Activated CD8-positive, alpha-beta T cell treated with anti-CD3 and anti-CD28 coated beads, Interleukin-2, amount 10 ng/mL, durations not matched to agents 7 days and 5 days (primary cell): ENCODE data around the gene TARBP1. TPM values are rescaled to one million over a fixed set of nuclear protein-coding genes. Genes with fewer than 3 reads are reported as not detected.
A peak's percentile ranks its signal among the peaks of the same experiment; 100 is the strongest.

Source experiments
- ATAC-seq: fragments of 150-1000 bp; cut with Tn5 transposase; one replicate; pipeline ENCODE4 v1.10.0; 2021; ENCODE audit warnings: moderate library complexity
- CTCF ChIA-PET: fragments of 350-600 bp; sonication (Branson Sonifier 250); formaldehyde crosslinking; loops from one replicate; lab custom pipeline; 2021; ENCODE audit warnings: antibody characterized with exemption; lab: Charles Lee
- POLR2A ChIA-PET: fragments of 350-600 bp; sonication (Branson Sonifier 250); formaldehyde crosslinking; loops from one replicate; lab custom pipeline; 2021; ENCODE audit warnings: antibody characterized with exemption; lab: Charles Lee
- DNase-seq: peaks from one replicate; pipeline ENCODE4 v3.0.0-alpha.2; 2020
- H3K27ac Mint-ChIP-seq: one replicate; pipeline ENCODE4 v1.8.0; 2021; ENCODE audit warnings: mild to moderate bottlenecking, mixed read lengths
- H3K27me3 Mint-ChIP-seq: one replicate; pipeline ENCODE4 v1.8.0; 2021; ENCODE audit warnings: low read depth, mixed read lengths
- H3K36me3 Mint-ChIP-seq: one replicate; pipeline ENCODE4 v1.8.0; 2021; ENCODE audit warnings: low read depth, mixed read lengths
- H3K4me1 Mint-ChIP-seq: one replicate; pipeline ENCODE4 v1.8.0; 2021; ENCODE audit warnings: low read depth, mixed read lengths
- H3K4me3 Mint-ChIP-seq: one replicate; pipeline ENCODE4 v1.8.0; 2021; ENCODE audit warnings: mild to moderate bottlenecking, mixed read lengths
- H3K9me3 Mint-ChIP-seq: one replicate; pipeline ENCODE4 v1.8.0; 2022; ENCODE audit warnings: mixed read lengths; ENCODE audit not compliant: insufficient read depth
- total RNA-seq, 2 experiments: library from RNA; stranded (reverse); gene quantifications; one replicate each; pipeline ENCODE4 v1.2.3, GENCODE V29; 2021

Gene TARBP1
- total RNA-seq, 2 experiments from 2014 or later, result 35.7 TPM

DNA sequence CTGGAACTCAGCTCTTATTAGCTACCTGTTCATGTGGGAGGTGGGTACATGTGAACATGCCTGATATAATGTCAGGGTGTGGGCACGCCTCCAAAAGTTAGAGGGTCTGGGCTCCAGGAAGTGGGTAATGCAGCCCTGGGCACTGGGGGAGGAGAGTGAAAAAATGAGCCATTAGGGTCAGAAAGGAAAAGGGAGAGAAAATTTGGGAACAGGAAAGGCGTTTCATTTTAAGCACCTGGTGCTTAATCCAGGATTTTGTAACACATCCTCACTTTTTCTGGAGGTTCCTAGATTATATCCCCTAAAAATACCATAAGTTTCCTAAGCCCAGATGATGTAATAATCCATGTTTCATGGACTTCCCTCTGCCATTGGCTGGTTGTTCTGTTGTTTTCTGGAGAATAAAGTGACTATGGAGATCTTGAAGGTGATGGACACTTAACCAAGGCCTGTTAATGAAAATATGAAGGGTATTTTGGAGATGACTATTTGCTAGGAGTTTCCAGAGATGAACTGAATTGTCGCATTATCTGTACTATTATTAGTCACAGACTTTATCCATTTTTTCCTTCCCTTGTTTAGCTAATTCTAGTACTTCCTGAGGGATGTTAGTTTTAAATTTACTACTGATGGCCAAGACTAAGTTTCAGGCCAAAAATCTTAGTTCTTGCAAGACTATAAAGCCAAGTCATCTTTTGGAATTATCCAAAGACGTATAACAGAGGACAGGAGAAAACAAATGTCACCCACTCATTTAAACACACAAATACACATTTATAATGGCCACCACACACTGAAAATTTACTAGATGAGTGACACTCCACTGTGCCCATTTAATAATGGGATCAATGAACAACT lies 24.4 kb upstream of the TARBP1 start:
- DNase-seq (no peak), ATAC-seq (no peak)
- Mint-ChIP-seq H3K36me3 (peaks cover 2% of the 10 kb centered on the region), H3K27ac (no peak overlapping the region), H3K27me3 (no peaks in the 10 kb centered on the region), H3K4me3 (no peak overlapping the region), H3K4me1 (peaks cover 48% of the 10 kb centered on the region), H3K9me3 (no peaks in the 10 kb centered on the region)
- ChIA-PET POLR2A (no interaction called here), CTCF (interaction anchor here (1.0 to 2.3 kb wide), 4 partner anchors 12 to 580 kb away, joined by 3 to 7 read pairs (median 5); no protein-coding TSS in a partner anchor)

DNA sequence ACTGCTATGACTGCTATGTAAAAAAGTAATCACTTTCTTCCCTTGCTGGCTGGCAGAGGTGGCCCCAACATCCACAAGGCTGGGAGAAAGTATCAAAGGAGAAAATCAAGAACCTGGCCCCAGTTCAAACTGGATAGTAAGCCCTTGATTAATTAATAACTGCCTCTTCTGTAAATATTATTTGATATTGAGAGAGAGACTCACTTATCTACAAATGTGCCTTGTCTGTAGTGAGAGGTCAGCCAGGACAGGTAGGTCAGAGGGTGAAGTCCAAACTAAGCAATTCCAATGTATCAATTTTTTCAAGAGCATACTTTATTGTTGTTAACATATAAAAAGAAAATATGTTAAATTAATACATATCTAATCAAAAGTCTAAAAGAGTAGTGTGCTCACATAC lies 23.8 kb upstream of the TARBP1 start:
- DNase-seq, result no peak
- H3K27me3 Mint-ChIP-seq, result no peaks in the 10 kb centered on the region
- H3K27ac Mint-ChIP-seq, result no peak overlapping the region
- ChIA-PET POLR2A (interaction anchor here (0.6 kb wide), 1 partner anchor 93 kb away, joined by 3 read pairs; no protein-coding TSS in a partner anchor), CTCF (interaction anchor here (3.8 kb wide), 1 partner anchor 41 kb away, joined by 21 read pairs; no protein-coding TSS in a partner anchor)
- no peak overlapping the region for H3K4me3 Mint-ChIP-seq
- no peaks in the 10 kb centered on the region for H3K9me3 Mint-ChIP-seq
- ATAC-seq, result no peak
- H3K36me3 Mint-ChIP-seq, result peaks cover 2% of the 10 kb centered on the region
- H3K4me1 Mint-ChIP-seq, result peaks cover 53% of the 10 kb centered on the region

DNA sequence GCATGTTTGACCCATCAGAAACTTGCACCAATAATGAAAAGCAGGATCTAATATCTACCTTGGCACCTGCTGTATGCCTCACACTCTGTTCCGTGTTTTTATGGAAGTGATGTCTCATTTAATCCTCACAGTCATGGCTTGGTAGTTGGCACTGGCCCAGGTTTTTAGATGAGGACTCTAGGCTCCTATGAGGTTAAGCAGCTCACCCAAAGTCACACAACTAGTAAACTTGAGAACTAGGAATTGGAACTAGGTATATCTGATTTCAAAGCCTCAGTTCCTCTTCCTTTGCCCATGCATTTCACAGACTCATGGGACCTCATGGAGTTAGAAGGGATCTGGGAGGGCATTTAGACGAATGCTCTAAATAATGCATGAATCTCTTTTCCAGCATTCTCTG lies 21.3 kb upstream of the TARBP1 start:
- ChIA-PET POLR2A (interaction anchor here (0.9 to 1.5 kb wide), 3 partner anchors 22 to 112 kb away, joined by 3 to 6 read pairs (median 6); partner anchors contain the start of gene TARBP1), CTCF (interaction anchor here (0.9 to 3.8 kb wide), 31 partner anchors 9 to 923 kb away, joined by 3 to 44 read pairs (median 6); partner anchors contain the start of gene IRF2BP2)
- no peaks in the 10 kb centered on the region for H3K9me3 Mint-ChIP-seq
- H3K4me3 Mint-ChIP-seq, result no peak overlapping the region
- ATAC-seq (no peak), DNase-seq (no peak)
- H3K4me1 Mint-ChIP-seq, result peaks cover 50% of the 10 kb centered on the region
- peaks cover 2% of the 10 kb centered on the region for H3K36me3 Mint-ChIP-seq
- H3K27me3 Mint-ChIP-seq, result peaks cover 2% of the 10 kb centered on the region
- H3K27ac Mint-ChIP-seq, result no peak overlapping the region

DNA sequence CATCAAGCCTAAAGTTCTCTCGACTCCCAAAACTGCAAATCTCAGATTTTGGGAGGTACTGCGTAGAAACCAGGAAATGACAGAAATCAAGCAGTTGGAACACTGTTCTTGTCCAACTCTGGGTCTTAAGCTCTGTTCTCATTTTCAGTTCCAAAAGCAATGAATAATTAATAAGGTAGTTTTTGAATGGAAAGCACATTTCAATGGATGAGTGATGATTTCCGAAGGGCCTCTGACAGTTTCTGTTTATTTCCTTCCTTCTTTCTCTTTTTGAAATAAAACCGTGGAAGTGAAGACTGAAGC lies 20.9 kb upstream of the TARBP1 start:
- Mint-ChIP-seq H3K36me3 (peaks cover 2% of the 10 kb centered on the region), H3K27me3 (peaks cover 2% of the 10 kb centered on the region), H3K4me3 (no peak overlapping the region), H3K27ac (no peak overlapping the region), H3K4me1 (peaks cover 46% of the 10 kb centered on the region), H3K9me3 (no peaks in the 10 kb centered on the region)
- ChIA-PET POLR2A (interaction anchor here (0.6 to 1.7 kb wide), 5 partner anchors 10 to 112 kb away, joined by 3 to 9 read pairs (median 6); partner anchors contain the start of gene TARBP1), CTCF (interaction anchor here (0.7 to 3.8 kb wide), 45 partner anchors 8 to 923 kb away, joined by 3 to 44 read pairs (median 5); partner anchors contain the start of genes IRF2BP2 and TARBP1)
- ATAC-seq (no peak), DNase-seq (no peak)

DNA sequence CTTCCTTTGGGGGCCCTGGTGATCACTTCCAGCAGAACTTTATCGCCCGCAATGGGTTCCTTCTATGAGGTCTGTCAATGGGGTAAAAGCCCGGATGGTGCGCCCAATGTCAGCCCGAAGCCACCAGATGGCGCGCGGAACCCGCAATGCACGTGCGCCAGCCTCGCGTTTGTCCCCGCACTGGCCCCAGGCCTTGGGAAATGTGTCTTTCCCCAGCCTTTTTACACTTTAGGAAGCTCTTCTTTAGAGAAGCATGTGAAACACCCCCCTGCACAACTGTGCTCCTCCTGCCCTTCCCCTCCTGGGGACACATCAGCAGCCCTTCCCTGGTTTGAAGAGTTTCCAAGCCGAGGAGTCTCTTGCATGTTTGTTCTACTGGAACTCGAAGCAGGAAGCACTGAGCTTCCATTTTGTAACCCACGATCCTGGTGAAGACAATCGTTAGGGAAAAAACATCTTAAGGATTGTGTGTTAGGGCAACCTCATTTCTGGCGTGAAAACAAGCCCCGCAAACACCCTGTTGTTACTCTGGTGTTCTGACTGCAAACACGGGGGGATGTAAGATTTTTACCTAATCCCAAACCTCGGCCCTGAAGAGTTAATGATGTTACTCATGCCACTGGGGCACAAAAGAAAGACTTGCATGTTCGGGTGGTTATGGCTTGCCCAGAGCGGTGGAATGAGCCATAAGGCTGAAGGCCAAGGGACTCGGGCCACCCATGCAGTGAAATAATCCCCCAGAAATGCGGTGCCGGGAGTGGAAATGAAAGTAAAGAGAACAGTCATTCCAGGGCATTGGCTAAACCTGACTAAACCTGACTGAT lies 20.4 kb upstream of the TARBP1 start:
- peak; percentile 98 for ATAC-seq
- Mint-ChIP-seq H3K27ac (peak overlapping the region; percentile 77), H3K27me3 (peaks cover 2% of the 10 kb centered on the region), H3K36me3 (peaks cover 2% of the 10 kb centered on the region), H3K4me3 (no peak overlapping the region), H3K4me1 (peaks cover 41% of the 10 kb centered on the region), H3K9me3 (no peaks in the 10 kb centered on the region)
- CTCF ChIA-PET, result interaction anchor here (0.7 to 3.8 kb wide), 46 partner anchors 8 to 924 kb away, joined by 3 to 44 read pairs (median 5); partner anchors contain the start of genes IRF2BP2 and TARBP1
- POLR2A ChIA-PET, result interaction anchor here (0.6 to 1.7 kb wide), 2 partner anchors 10 to 102 kb away, joined by 3 to 9 read pairs; no protein-coding TSS in a partner anchor
- DNase-seq, result peak; percentile 88

DNA sequence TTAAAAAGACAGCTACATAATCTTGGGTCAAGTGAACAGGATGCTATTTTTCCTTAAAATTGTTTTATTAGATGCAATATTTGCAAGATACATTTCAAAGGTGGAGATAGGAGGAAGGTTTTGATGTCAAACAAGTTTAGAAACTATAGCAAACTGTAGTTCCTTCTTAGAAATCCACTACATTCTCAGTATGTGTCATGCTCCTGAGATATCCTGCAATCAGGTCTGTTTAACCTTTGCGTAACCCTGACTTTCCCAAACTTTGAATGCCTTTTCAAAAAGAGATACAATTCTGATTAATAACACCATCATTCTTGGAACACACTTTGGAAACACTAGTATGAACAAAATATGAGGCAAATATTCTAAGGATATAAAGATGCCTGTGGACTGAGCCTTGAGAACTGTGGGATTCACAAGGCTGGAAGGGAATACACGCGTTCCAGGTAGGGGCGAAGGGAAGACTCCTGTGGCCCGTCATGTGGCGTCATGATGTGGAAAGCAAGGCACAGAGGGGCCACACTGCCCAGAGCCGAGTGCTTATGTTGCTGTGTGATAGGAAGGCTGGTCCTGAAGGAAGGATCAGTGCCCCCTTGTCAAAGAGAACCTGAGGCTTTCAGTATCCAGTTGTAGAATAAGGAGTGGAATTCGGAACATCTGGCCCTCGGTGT lies 19.6 kb upstream of the TARBP1 start:
- CTCF ChIA-PET, result interaction anchor here (0.8 to 3.8 kb wide), 29 partner anchors 9 to 918 kb away, joined by 3 to 44 read pairs (median 6); partner anchors contain the start of genes IRF2BP2 and TARBP1
- Mint-ChIP-seq H3K36me3 (peaks cover 2% of the 10 kb centered on the region), H3K27ac (no peak overlapping the region), H3K4me1 (peaks cover 38% of the 10 kb centered on the region), H3K27me3 (peaks cover 2% of the 10 kb centered on the region), H3K9me3 (no peaks in the 10 kb centered on the region), H3K4me3 (no peak overlapping the region)
- DNase-seq (no peak), ATAC-seq (peak; percentile 56)
- POLR2A ChIA-PET, result interaction anchor here (1.7 kb wide), 1 partner anchor 102 kb away, joined by 9 read pairs; no protein-coding TSS in a partner anchor

DNA sequence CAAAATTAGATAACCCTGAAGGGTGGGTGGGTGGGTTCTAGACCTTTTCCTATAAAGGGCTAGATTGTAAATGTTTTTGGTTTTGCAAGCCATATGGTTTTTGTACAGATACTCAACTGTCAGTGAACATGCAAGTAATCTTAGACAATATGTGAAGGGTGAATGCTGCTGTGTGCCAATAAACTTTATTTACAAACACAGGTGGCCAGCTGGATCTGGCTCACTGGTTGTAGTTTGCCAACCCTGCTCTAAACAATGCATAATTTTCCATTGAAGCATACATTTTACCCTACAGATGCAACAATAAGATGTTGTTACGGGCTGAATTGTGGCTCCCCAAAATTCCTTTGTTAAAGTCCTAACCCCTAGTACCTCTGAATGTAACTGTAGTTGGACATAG lies 18.6 kb upstream of the TARBP1 start:
- H3K27me3 Mint-ChIP-seq, result peaks cover 2% of the 10 kb centered on the region
- peaks cover 2% of the 10 kb centered on the region for H3K36me3 Mint-ChIP-seq
- DNase-seq, result no peak
- peaks cover 36% of the 10 kb centered on the region for H3K4me1 Mint-ChIP-seq
- H3K27ac Mint-ChIP-seq, result no peak overlapping the region
- CTCF ChIA-PET, result interaction anchor here (0.8 to 1.6 kb wide), 3 partner anchors 10 to 919 kb away, joined by 3 to 5 read pairs (median 4); no protein-coding TSS in a partner anchor
- H3K4me3 Mint-ChIP-seq, result no peak overlapping the region
- no peak for ATAC-seq
- POLR2A ChIA-PET, result no interaction called here
- no peaks in the 10 kb centered on the region for H3K9me3 Mint-ChIP-seq

DNA sequence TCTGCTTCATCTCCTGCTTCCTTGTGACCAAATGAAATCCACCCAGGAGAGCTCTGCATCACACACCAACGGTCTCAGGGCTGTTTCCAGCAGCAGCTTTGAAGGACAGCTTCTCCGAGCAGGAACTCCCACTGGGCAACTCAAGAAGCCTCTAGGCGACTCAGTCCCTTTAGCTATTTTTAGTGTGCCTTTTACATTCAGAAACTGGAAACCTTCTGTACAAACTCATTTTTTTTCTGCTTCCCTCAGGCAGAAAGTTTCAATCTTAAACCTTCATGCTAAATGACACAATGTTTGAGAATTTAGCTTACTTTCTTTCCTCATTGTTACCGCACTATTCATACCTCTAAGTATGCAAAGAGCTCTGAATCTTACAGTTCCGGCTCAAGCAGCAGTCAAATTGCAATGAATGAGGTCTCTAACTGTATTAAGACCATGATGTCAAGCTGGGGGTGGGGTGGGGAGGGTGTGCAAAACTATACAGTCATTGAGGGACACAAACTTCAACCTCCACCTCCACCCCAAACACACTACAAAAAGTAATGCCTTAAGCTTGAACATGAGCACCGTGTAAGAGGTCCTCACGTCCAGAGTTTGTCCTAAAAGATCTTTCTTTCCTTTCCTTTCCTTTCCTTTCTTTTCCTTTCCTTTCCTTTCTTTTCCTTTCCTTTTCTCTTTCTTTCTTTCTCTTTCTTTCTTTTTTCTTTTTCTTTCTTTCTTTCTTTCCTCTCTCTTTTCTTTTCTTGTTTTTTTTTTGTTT lies 16.4 kb upstream of the TARBP1 start:
- CTCF ChIA-PET, result interaction anchor here (0.7 to 2.2 kb wide), 10 partner anchors 8 to 920 kb away, joined by 3 to 20 read pairs (median 4); no protein-coding TSS in a partner anchor

DNA sequence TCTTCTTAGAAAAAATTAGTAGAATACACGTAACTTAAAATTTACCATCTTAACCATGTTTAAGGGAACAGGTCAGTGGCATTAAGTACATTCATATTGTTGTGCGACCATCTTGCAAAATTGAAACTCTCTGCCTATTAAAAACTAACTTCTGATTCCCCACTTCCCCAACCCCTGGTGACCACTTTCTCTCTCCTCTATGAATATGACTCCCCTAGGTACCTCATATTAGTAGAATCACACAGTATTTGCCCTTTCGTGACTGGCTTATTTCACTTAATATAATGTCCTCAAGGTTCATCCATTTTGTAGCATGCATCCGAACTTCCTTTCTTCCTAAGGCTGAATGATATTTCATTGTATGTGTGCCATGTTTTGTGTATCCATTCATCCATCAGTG lies 15.1 kb upstream of the TARBP1 start:
- Mint-ChIP-seq H3K4me1 (peaks cover 22% of the 10 kb centered on the region), H3K9me3 (no peaks in the 10 kb centered on the region), H3K27me3 (peaks cover 2% of the 10 kb centered on the region), H3K36me3 (no peaks in the 10 kb centered on the region), H3K4me3 (no peak overlapping the region), H3K27ac (no peak overlapping the region)
- ChIA-PET POLR2A (no interaction called here), CTCF (no interaction called here)
- ATAC-seq (no peak), DNase-seq (no peak)

More for the DNA sequence above, 16.4 kb upstream of the TARBP1 start:
- Mint-ChIP-seq H3K9me3 (no peaks in the 10 kb centered on the region), H3K4me1 (peaks cover 35% of the 10 kb centered on the region), H3K27ac (no peak overlapping the region), H3K4me3 (no peak overlapping the region), H3K36me3 (no peaks in the 10 kb centered on the region), H3K27me3 (peaks cover 2% of the 10 kb centered on the region)
- DNase-seq (no peak), ATAC-seq (no peak)
- POLR2A ChIA-PET, result no interaction called here

DNA sequence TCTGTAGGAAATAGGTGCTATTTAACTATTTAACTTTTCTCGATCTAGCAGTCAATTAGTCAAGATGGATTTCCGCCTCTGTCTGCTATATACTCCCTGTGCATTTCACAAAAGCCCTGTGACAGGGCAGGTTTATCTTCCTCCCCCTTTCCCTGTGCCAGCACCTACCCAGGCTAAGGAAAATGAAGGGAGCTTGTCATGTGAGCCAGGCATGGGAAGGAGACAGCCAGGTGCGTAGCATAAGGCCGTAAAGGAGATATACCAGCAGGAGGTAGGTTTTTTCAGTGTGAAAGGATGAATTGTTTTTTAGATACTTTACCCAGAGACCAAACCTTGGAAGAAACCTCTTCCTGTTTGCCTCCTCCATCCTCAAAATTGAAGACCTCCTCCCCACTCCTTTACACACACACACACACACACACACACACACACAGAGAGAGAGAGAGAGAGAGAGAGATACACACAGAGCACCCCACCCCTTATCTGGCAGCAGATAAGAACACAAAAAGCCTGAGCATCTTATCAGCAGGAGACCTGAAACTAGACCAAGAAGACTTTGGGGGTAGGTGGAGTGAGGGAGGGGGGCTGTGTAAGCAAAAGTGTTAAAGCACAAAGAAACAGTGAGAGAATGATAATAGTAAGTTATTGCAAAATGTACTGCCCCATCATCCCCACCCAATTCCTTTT lies 12.0 kb upstream of the TARBP1 start:
- Mint-ChIP-seq H3K27me3 (peaks cover 2% of the 10 kb centered on the region), H3K9me3 (no peaks in the 10 kb centered on the region), H3K4me3 (no peak overlapping the region), H3K27ac (no peak overlapping the region), H3K36me3 (no peaks in the 10 kb centered on the region), H3K4me1 (peaks cover 31% of the 10 kb centered on the region)
- ChIA-PET CTCF (interaction anchor here (0.6 to 2.0 kb wide), 3 partner anchors 9 to 122 kb away, joined by 3 to 10 read pairs (median 3); no protein-coding TSS in a partner anchor), POLR2A (interaction anchor here (0.6 kb wide), 1 partner anchor 670 kb away, joined by 4 read pairs; no protein-coding TSS in a partner anchor)
- DNase-seq (no peak), ATAC-seq (no peak)
